OCI-LY1 (cell line): ENCODE measurements around the gene SLC22A1.

Experiments
- H2AFZ ChIP-seq: fragments of 200-600 bp; sonication (generic), shearing (Covaris generic); 2 replicates; pipeline ENCODE4 v1.6.0; 2014; ENCODE audit warnings: antibody characterized with exemption, mild to moderate bottlenecking, low read length
- H3F3A ChIP-seq: fragments of 200-600 bp; sonication (generic), shearing (Covaris generic); 2 replicates; pipeline ENCODE4 v1.6.0; 2014; ENCODE audit warnings: mild to moderate bottlenecking, antibody characterized with exemption, low read length, moderate library complexity; ENCODE audit not compliant: insufficient read depth
- H3K27ac ChIP-seq: fragments of 200-600 bp; sonication (generic); 2 replicates; pipeline ENCODE4 v1.5.1; 2014; ENCODE audit warnings: low read length, mixed run types, mild to moderate bottlenecking, low read depth; ENCODE audit not compliant: poor library complexity, severe bottlenecking
- H3K27me3 ChIP-seq: fragments of 200-600 bp; sonication (generic); 2 replicates; pipeline ENCODE4 v1.6.0; 2014; ENCODE audit warnings: antibody characterized with exemption, mild to moderate bottlenecking, low read length, moderate library complexity; ENCODE audit not compliant: insufficient read depth
- H3K36me3 ChIP-seq: fragments of 200-600 bp; sonication (generic); 2 replicates; pipeline ENCODE4 v1.6.1; 2014; ENCODE audit warnings: mild to moderate bottlenecking, antibody characterized with exemption, low read length, moderate library complexity, mixed read lengths; ENCODE audit not compliant: insufficient read depth
- H3K4me1 ChIP-seq: fragments of 200-600 bp; sonication (generic); 2 replicates; pipeline ENCODE4 v1.5.1; 2014; ENCODE audit warnings: mild to moderate bottlenecking, low read length, moderate library complexity; ENCODE audit not compliant: insufficient read depth, severe bottlenecking
- H3K4me2 ChIP-seq: fragments of 200-600 bp; sonication (generic), shearing (Covaris generic); 2 replicates; pipeline ENCODE4 v1.6.1; 2014; ENCODE audit warnings: low read length
- H3K4me3 ChIP-seq: fragments of 200-600 bp; sonication (generic); 2 replicates; pipeline ENCODE4 v1.5.1; 2014; ENCODE audit warnings: low read length, low read depth, mild to moderate bottlenecking, mixed read lengths; ENCODE audit not compliant: poor library complexity, severe bottlenecking
- H3K79me2 ChIP-seq: fragments of 200-600 bp; shearing (Covaris generic); 2 replicates; pipeline ENCODE4 v1.6.1; 2016; ENCODE audit warnings: mixed run types, low read length, mixed read lengths; ENCODE audit not compliant: insufficient read depth
- H3K9ac ChIP-seq: fragments of 200-600 bp; sonication (generic), shearing (Covaris generic); 2 replicates; pipeline ENCODE4 v1.6.1; 2014; ENCODE audit warnings: mild to moderate bottlenecking, low read length, mixed read lengths
- H3K9me2 ChIP-seq: fragments of 200-600 bp; sonication (generic), shearing (Covaris generic); 2 replicates; pipeline ENCODE4 v1.6.1; 2014; ENCODE audit warnings: low read depth, mild to moderate bottlenecking, low read length, mixed read lengths
- H3K9me3 ChIP-seq: fragments of 200-600 bp; shearing (Covaris generic); 2 replicates; pipeline ENCODE4 v1.6.1; 2014; ENCODE audit warnings: low read length, mixed read lengths
- H4K20me1 ChIP-seq: fragments of 200-600 bp; sonication (generic), shearing (Covaris generic); 2 replicates; pipeline ENCODE4 v1.6.0; 2016; ENCODE audit warnings: mild to moderate bottlenecking, low read length; ENCODE audit not compliant: insufficient read depth
- EZH2 ChIP-seq: fragments of 200-600 bp; sonication (generic), shearing (Covaris generic); IDR thresholded peaks from 2 replicates; pipeline ENCODE4 v1.8.0; 2017; ENCODE audit warnings: borderline replicate concordance, mixed run types, mild to moderate bottlenecking, antibody characterized with exemption, low read length, moderate library complexity, mixed read lengths
- TF ChIP-seq, protein P1 (sequence below): fragments of 200-600 bp; sonication (generic), shearing (Covaris generic); IDR thresholded peaks from 2 replicates; pipeline ENCODE4 v1.5.1; 2017; ENCODE audit warnings: mild to moderate bottlenecking, antibody characterized with exemption, low read length, moderate library complexity, mixed read lengths

SLC22A1 gene

GRCh38 chr6:160116411-160116810 lies 5.2 kb upstream of the SLC22A1 start:
- TF ChIP-seq, protein P1, sequence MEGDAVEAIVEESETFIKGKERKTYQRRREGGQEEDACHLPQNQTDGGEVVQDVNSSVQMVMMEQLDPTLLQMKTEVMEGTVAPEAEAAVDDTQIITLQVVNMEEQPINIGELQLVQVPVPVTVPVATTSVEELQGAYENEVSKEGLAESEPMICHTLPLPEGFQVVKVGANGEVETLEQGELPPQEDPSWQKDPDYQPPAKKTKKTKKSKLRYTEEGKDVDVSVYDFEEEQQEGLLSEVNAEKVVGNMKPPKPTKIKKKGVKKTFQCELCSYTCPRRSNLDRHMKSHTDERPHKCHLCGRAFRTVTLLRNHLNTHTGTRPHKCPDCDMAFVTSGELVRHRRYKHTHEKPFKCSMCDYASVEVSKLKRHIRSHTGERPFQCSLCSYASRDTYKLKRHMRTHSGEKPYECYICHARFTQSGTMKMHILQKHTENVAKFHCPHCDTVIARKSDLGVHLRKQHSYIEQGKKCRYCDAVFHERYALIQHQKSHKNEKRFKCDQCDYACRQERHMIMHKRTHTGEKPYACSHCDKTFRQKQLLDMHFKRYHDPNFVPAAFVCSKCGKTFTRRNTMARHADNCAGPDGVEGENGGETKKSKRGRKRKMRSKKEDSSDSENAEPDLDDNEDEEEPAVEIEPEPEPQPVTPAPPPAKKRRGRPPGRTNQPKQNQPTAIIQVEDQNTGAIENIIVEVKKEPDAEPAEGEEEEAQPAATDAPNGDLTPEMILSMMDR = no peak
- no peak for TF ChIP-seq EZH2
- no peak overlapping the region for H3K4me2 ChIP-seq
- H3K36me3 ChIP-seq = no peaks in the 10 kb centered on the region
- H4K20me1 ChIP-seq = no peaks in the 10 kb centered on the region
- H3K9ac ChIP-seq = no peak overlapping the region
- no peak overlapping the region for H3K4me3 ChIP-seq
- no peaks in the 10 kb centered on the region for H3F3A ChIP-seq
- H3K79me2 ChIP-seq = no peaks in the 10 kb centered on the region
- no peaks in the 10 kb centered on the region for H3K9me2 ChIP-seq
- H3K4me1 ChIP-seq = no peaks in the 10 kb centered on the region
- no peak overlapping the region for H2AFZ ChIP-seq
- H3K27me3 ChIP-seq = no peaks in the 10 kb centered on the region
- no peak overlapping the region for H3K27ac ChIP-seq
- peaks cover 7% of the 10 kb centered on the region; the same call in 1 of the 2 replicates for H3K9me3 ChIP-seq

DNA sequence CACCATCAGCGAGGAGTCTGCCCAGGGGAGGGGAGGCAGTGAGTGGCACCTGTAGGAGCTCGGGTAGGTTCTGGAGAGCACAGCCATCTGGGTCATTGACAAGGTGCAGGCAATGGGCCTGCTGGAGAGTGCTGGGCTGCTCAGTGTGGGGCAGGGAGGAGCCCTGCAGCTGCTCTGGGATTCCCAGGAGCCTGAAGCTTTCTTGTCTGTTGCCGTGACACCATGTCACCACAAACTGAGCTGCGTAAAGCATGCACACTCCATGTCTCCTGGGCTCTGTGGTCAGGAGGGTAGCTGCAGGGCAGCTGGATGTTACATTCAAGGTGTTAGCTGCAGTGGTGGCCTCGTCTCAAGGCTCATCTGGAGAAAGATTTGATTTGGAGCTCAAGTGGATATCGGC lies 4.5 kb upstream of the SLC22A1 start:
- no peak for TF ChIP-seq EZH2
- TF ChIP-seq, protein P1 = no peak
- Histone ChIP-seq H3K27ac (no peak overlapping the region), H3F3A (no peaks in the 10 kb centered on the region), H3K4me3 (no peak overlapping the region), H3K27me3 (no peaks in the 10 kb centered on the region), H3K36me3 (no peaks in the 10 kb centered on the region), H3K79me2 (no peaks in the 10 kb centered on the region), H3K4me2 (no peak overlapping the region), H4K20me1 (no peaks in the 10 kb centered on the region), H3K4me1 (no peaks in the 10 kb centered on the region), H2AFZ (no peak overlapping the region), H3K9me3 (peaks cover 7% of the 10 kb centered on the region; the same call in 1 of the 2 replicates), H3K9ac (no peak overlapping the region), H3K9me2 (no peaks in the 10 kb centered on the region)

DNA sequence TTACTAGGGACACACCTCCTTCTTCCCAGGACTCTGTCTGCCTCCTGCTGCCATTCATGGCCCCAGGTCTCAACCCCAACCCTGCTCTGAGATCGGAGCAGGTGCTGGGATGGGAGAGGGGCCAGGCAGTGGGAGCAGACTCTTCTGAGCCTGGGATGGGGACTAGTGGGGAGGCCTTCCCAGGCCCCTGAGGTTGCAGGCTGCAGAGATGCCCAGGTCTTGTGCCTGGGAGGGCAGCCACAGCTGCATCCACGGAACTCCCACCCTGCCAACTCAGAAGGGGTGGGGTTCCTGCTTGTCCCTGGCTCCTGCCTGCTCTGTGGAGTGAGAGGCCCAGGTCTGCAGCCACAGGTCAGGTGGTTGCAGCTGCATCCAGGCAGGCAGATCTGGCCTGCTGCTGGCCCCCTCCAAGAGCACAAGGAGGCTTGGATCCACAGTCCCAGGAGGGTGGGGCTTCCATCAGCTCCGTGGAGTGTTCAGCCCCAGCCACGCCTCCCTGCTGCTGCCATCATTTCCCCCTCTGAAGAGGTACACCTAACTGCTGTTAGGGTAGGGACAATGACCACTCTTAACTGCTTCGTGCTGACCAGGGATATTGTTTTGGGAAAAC lies 2.9 kb upstream of the SLC22A1 start:
- Histone ChIP-seq H3K27me3 (no peaks in the 10 kb centered on the region), H3K79me2 (no peaks in the 10 kb centered on the region), H3K9me2 (no peaks in the 10 kb centered on the region), H3K9ac (no peak overlapping the region), H3F3A (no peaks in the 10 kb centered on the region), H3K36me3 (no peaks in the 10 kb centered on the region), H3K4me2 (no peak overlapping the region), H4K20me1 (no peaks in the 10 kb centered on the region), H3K27ac (no peak overlapping the region), H3K4me1 (no peaks in the 10 kb centered on the region), H3K4me3 (no peak overlapping the region), H2AFZ (no peak overlapping the region), H3K9me3 (peaks cover 7% of the 10 kb centered on the region; the same call in 1 of the 2 replicates)
- TF ChIP-seq EZH2 = no peak
- TF ChIP-seq, protein P1 = no peak
